D721Med (cell line): ENCODE measurements around the gene MRPS18B.
A peak's percentile ranks its signal among the peaks of the same experiment; 100 is the strongest.

Source experiments
- DNase-seq: peaks from one replicate; pipeline ENCODE4 v3.0.0; 2011; ENCODE audit warnings: low spot score; ENCODE audit not compliant: insufficient read length
- FAIRE-seq: peaks from 2 replicates; lab custom pipeline; 2011; peaks lifted over from hg19 to GRCh38; lab: Jason Lieb, UNC
- CTCF ChIP-seq: IDR thresholded peaks from 2 replicates; pipeline ENCODE4 v1.5.1; 2012; ENCODE audit warnings: mild to moderate bottlenecking, control low read depth; ENCODE audit not compliant: insufficient read depth; ENCODE audit errors: missing control alignments

Gene MRPS18B

GRCh38 chr6:30617565-30618269 lies at the start of gene MRPS18B:
Gene MRPS18B, plus strand, starts transcription at chr6:30617840. Its CDS starts 26 bp downstream, at chr6:30617866.
- no peak for FAIRE-seq
- TF ChIP-seq CTCF: no peak
- DNase-seq: peak; percentile 32

GRCh38 chr6:30568245-30568644 lies 49.4 kb upstream of the MRPS18B start:
- DNase-seq: no peak
- no peak for TF ChIP-seq CTCF
- FAIRE-seq: no peak

- FAIRE-seq: no peak
- no peak for TF ChIP-seq CTCF
- no peak for DNase-seq
Observed at GRCh38 chr6:30570263-30570662, 47.4 kb upstream of the MRPS18B start.

GRCh38 chr6:30570740-30571074 lies 46.9 kb upstream of the MRPS18B start:
- DNase-seq (no peak), FAIRE-seq (no peak)
- TF ChIP-seq CTCF: no peak

- DNase-seq (peak; percentile 81), FAIRE-seq (no peak)
- TF ChIP-seq CTCF: no peak
Observed at GRCh38 chr6:30571075-30571761, 46.4 kb upstream of the MRPS18B start, which contains the start of gene ABCF1. Gene ABCF1, plus strand, starts transcription at chr6:30571442. Its CDS starts 46 bp downstream, at chr6:30571488.

- FAIRE-seq: no peak
Observed at GRCh38 chr6:30571762-30572082, 45.9 kb upstream of the MRPS18B start.

More at GRCh38 chr6:30571762-30572082, 45.9 kb upstream of the MRPS18B start:
- no peak for TF ChIP-seq CTCF
- no peak for DNase-seq
